HCT116 (cell line): ENCODE data around the gene PARM1. TPM values are rescaled to one million over a fixed set of nuclear protein-coding genes. Genes with fewer than 3 reads are reported as not detected.

Experiments
- ATAC-seq: fragments of 200-7000 bp; cut with Tn5 transposase; 2 replicates; pipeline ENCODE4 v1.9.1; 2020; ENCODE audit warnings: mild to moderate bottlenecking, moderate library complexity
- BruUV-seq: library from RNA; stranded (reverse); fragments of 400-500 nt; replicated peaks from 2 replicates; lab custom pipeline; 2021; lab: Mats Ljungman, UMichigan
- CTCF ChIA-PET: fragments of 300-600 bp; sonication (Branson Sonifier 250); formaldehyde crosslinking; loops from one replicate; lab custom pipeline; 2021; ENCODE audit warnings: antibody characterized with exemption; lab: Charles Lee
- POLR2A ChIA-PET: fragments of 300-600, 350-600 bp; sonication (Branson Sonifier 250); formaldehyde crosslinking; loops from one replicate; lab custom pipeline; 2021; ENCODE audit warnings: antibody characterized with exemption; lab: Charles Lee
- RAD21 ChIA-PET, 2 experiments: fragments of 300-600 bp; sonication (Branson Sonifier 250); formaldehyde crosslinking; loops; one replicate each; lab custom pipeline; 2023; ENCODE audit warnings: low total read pairs in 2 of 2; ENCODE audit not compliant: uncharacterized antibody in 2 of 2, unreplicated experiment in 2 of 2, low non-redundant PET in 1 of 2; lab: Charles Lee
- DNase-seq: peaks from one replicate; pipeline ENCODE4 v3.0.0-alpha.2; 2010; ENCODE audit warnings: low read depth, low spot score
- H2AFZ ChIP-seq: fragments of 200-600 bp; shearing (Covaris generic), sonication (generic); 2 replicates; pipeline ENCODE4 v1.6.1; 2017; ENCODE audit warnings: low read depth, mixed run types, mixed read lengths, antibody characterized with exemption, low read length; ENCODE audit not compliant: poor library complexity, severe bottlenecking
- H3K27ac ChIP-seq: 2 replicates; pipeline ENCODE4 v1.5.1; 2012; ENCODE audit warnings: low read depth, low read length
- H3K27me3 ChIP-seq: fragments of 200-600 bp; sonication (generic); 2 replicates; pipeline ENCODE4 v1.6.1; 2016; ENCODE audit warnings: mixed run types, low read length, mixed read lengths; ENCODE audit not compliant: insufficient read depth
- H3K36me3 ChIP-seq, 2 experiments: fragments of 200-500 bp in 1 of 2; fragments of 200-600 bp in 1 of 2; sonication (Bioruptor generic) in 1 of 2; sonication (generic) in 1 of 2; 2 replicates each; pipeline versions ENCODE4 v1.5.1 to v1.6.1; 2014 to 2016; ENCODE audit warnings: low read length in 2 of 2, inconsistent platforms in 1 of 2, mixed read lengths in 1 of 2, mixed run types in 1 of 2; ENCODE audit not compliant: insufficient read depth in 2 of 2, control insufficient read depth in 1 of 2
- H3K4me1 ChIP-seq, 2 experiments: fragments of 200-600 bp in 1 of 2; sonication (generic) in 1 of 2; 2 replicates each; pipeline versions ENCODE4 v1.5.1 to v1.6.1; 2012 to 2017; ENCODE audit warnings: low read length in 2 of 2, inconsistent platforms in 1 of 2, mild to moderate bottlenecking in 1 of 2, mixed read lengths in 1 of 2, mixed run types in 1 of 2, moderate library complexity in 1 of 2; ENCODE audit not compliant: insufficient read depth in 2 of 2, control insufficient read depth in 1 of 2
- H3K4me2 ChIP-seq: fragments of 200-600 bp; sonication (generic); 2 replicates; pipeline ENCODE4 v1.6.1; 2017; ENCODE audit warnings: mixed run types, low read length, mixed read lengths
- H3K4me3 ChIP-seq, 2 experiments: fragments of 200-600 bp in 1 of 2; sonication (generic) in 1 of 2; replicated peaks in 1 of 2; 2 replicates each; pipeline ENCODE4 v1.5.1; 2011 to 2016; ENCODE audit warnings: low read length in 2 of 2, control low read depth in 1 of 2, low read depth in 1 of 2, mild to moderate bottlenecking in 1 of 2, mixed read lengths in 1 of 2, mixed run types in 1 of 2
- H3K79me2 ChIP-seq: fragments of 200-600 bp; sonication (generic); 2 replicates; pipeline ENCODE4 v1.6.1; 2017; ENCODE audit warnings: mild to moderate bottlenecking, mixed run types, low read length, moderate library complexity, mixed read lengths; ENCODE audit not compliant: insufficient read depth
- H3K9ac ChIP-seq: fragments of 200-600 bp; sonication (generic); 2 replicates; pipeline ENCODE4 v1.6.1; 2016; ENCODE audit warnings: low read length, mixed read lengths
- H3K9me2 ChIP-seq: fragments of 200-600 bp; sonication (generic), shearing (Covaris generic); 2 replicates; pipeline ENCODE4 v1.6.1; 2017; ENCODE audit warnings: mixed run types, mild to moderate bottlenecking, moderate library complexity; ENCODE audit not compliant: insufficient read depth
- H3K9me3 ChIP-seq, 2 experiments: fragments of 200-500 bp in 1 of 2; fragments of 200-600 bp in 1 of 2; sonication (Bioruptor generic) in 1 of 2; sonication (generic) in 1 of 2; 2 replicates each; pipeline ENCODE4 v1.6.1; 2014 to 2017; ENCODE audit warnings: low read length in 2 of 2, mixed read lengths in 2 of 2, inconsistent platforms in 1 of 2, low read depth in 1 of 2, mild to moderate bottlenecking in 1 of 2, mixed run types in 1 of 2, moderate library complexity in 1 of 2; ENCODE audit not compliant: control insufficient read depth in 1 of 2, insufficient read depth in 1 of 2
- H4K20me1 ChIP-seq: fragments of 200-600 bp; sonication (generic), shearing (Covaris generic); 2 replicates; pipeline ENCODE4 v1.6.1; 2017; ENCODE audit warnings: mixed run types, mild to moderate bottlenecking, moderate library complexity; ENCODE audit not compliant: insufficient read depth
- ATF3 ChIP-seq: IDR thresholded peaks from 2 replicates; pipeline ENCODE4 v1.6.1; 2012
- CBX3 ChIP-seq: IDR thresholded peaks from 2 replicates; pipeline ENCODE4 v1.6.1; 2012; ENCODE audit warnings: low read depth
- CTCF ChIP-seq, 3 experiments: fragments of 200-600 bp in 1 of 3; sonication (generic) in 1 of 3; IDR thresholded peaks in 2 of 3; conservative IDR thresholded peaks in 1 of 3; 2 replicates each; pipeline ENCODE4 v1.5.1; 2012 to 2017; ENCODE audit warnings: low read depth in 2 of 3, low read length in 2 of 3, antibody characterized with exemption in 1 of 3, borderline replicate concordance in 1 of 3, control low read depth in 1 of 3, mild to moderate bottlenecking in 1 of 3, mixed read lengths in 1 of 3, mixed run types in 1 of 3, moderate library complexity in 1 of 3; ENCODE audit not compliant: insufficient read depth in 1 of 3
- EGR1 ChIP-seq: IDR thresholded peaks from 2 replicates; pipeline ENCODE4 v1.6.1; 2012; ENCODE audit warnings: low read depth
- EZH2 ChIP-seq: fragments of 200-600 bp; sonication (generic); IDR thresholded peaks from 2 replicates; pipeline ENCODE4 v1.6.1; 2017; ENCODE audit warnings: antibody characterized with exemption, mixed run types
- JUND ChIP-seq: IDR thresholded peaks from 2 replicates; pipeline ENCODE4 v1.6.1; 2012
- MAX ChIP-seq: IDR thresholded peaks from 2 replicates; pipeline ENCODE4 v1.6.1; 2012
- POLR2AphosphoS5 ChIP-seq: IDR thresholded peaks from 2 replicates; pipeline ENCODE4 v1.6.1; 2011; ENCODE audit warnings: mild to moderate bottlenecking, low read depth, low read length, moderate library complexity
- SIN3A ChIP-seq: IDR thresholded peaks from 2 replicates; pipeline ENCODE4 v1.6.1; 2012; ENCODE audit warnings: low read depth
- SRF ChIP-seq: IDR thresholded peaks from 2 replicates; pipeline ENCODE4 v1.6.1; 2012; ENCODE audit warnings: low read depth
- ZBTB33 ChIP-seq: IDR thresholded peaks from 2 replicates; pipeline ENCODE4 v1.6.1; 2011; ENCODE audit warnings: mild to moderate bottlenecking, low read length, moderate library complexity; ENCODE audit not compliant: insufficient replicate concordance; ENCODE audit errors: extremely low read depth
- ZFX ChIP-seq: fragments of 450-650 bp; IDR thresholded peaks from 2 replicates; pipeline ENCODE4 v1.6.1; 2017
- intact Hi-C: fragments of 100-400 bp; cut with micrococcal nuclease; formaldehyde crosslinking; loops from 2 replicates; pipeline ENCODE4 v1.10.0; 2022
- total RNA-seq: library from RNA; stranded (reverse); gene quantifications from one replicate; pipeline ENCODE4 v1.2.1, GENCODE V29; 2021; ENCODE audit not compliant: unreplicated experiment

PARM1 gene
- total RNA-seq, 1 experiment from 2014 or later = 11.7 TPM

GRCh38 chr4:74996996-74997395 is 64.1 kb downstream of the PARM1 start:
- peaks cover 0 to 5% of the 10 kb centered on the region in 2 experiments; a peak in 1 of 4 replicates for H3K4me1 ChIP-seq
- no peak overlapping the region for H3K27ac ChIP-seq
- RAD21 ChIA-PET = no interaction called here
- no peak for TF ChIP-seq SIN3A
- TF ChIP-seq EZH2 = no peak
- TF ChIP-seq CBX3 = no peak
- no peak for TF ChIP-seq ZBTB33
- no peak for TF ChIP-seq MAX
- TF ChIP-seq SRF = no peak
- TF ChIP-seq JUND = no peak
- no peak for TF ChIP-seq POLR2AphosphoS5
- TF ChIP-seq ATF3 = no peak
- TF ChIP-seq CTCF (IDR thresholded peaks at IDR 0.05 in 2 of 3, conservative IDR thresholded peaks at IDR 0.05 in 1 of 3; ENCODE audit: borderline replicate concordance in 1 of 3, insufficient read depth in 1 of 3, low read depth in 2 of 3, low read length in 2 of 3) = no peak
- TF ChIP-seq ZFX = no peak
- no peak for TF ChIP-seq EGR1
- DNase-seq (no peak), ATAC-seq (no peak)
- no peaks in the 10 kb centered on the region for H3K79me2 ChIP-seq
- no TSS peak for BruUV-seq
- no peaks in the 10 kb centered on the region for H3K9me2 ChIP-seq
- CTCF ChIA-PET = no interaction called here
- no peaks in the 10 kb centered on the region; a peak in 1 of 4 replicates for H3K9me3 ChIP-seq
- no peak overlapping the region for H3K4me2 ChIP-seq
- no peaks in the 10 kb centered on the region for H3K36me3 ChIP-seq
- no peak overlapping the region for H2AFZ ChIP-seq
- H3K27me3 ChIP-seq = no peaks in the 10 kb centered on the region
- H3K4me3 ChIP-seq = no peak overlapping the region
- no peaks in the 10 kb centered on the region for H4K20me1 ChIP-seq
- no peak overlapping the region for H3K9ac ChIP-seq
- POLR2A ChIA-PET = no interaction called here
- intact Hi-C loops = no loop called here
